Measurements from ENCODE around the gene AMZ1.
"Not testable (repeated sequence)": the region's sequence is repeated elsewhere in the genome, so short reads cannot be mapped to it uniquely, and the experiment has no call there.

Gene AMZ1

GRCh38 chr7:2729893-2730716 lies 42.1 kb downstream of the AMZ1 start:
- DNase-seq, result no peak

GRCh38 chr7:2730846-2731770 lies 43.1 kb downstream of the AMZ1 start:
- DNase-seq, result no peak

GRCh38 chr7:2732388-2732787 lies 44.4 kb downstream of the AMZ1 start:
- no peak for DNase-seq

- DNase-seq, result no peak
These were observed 45.1 kb downstream of the AMZ1 start for GRCh38 chr7:2732959-2733584.

- no peak for DNase-seq
These were observed 46.2 kb downstream of the AMZ1 start for GRCh38 chr7:2734084-2734686.

GRCh38 chr7:2734751-2735571 lies 47.0 kb downstream of the AMZ1 start:
- peak; percentile 66 for DNase-seq

- DNase-seq, result no peak
These were observed 47.7 kb downstream of the AMZ1 start for GRCh38 chr7:2735744-2736143.

- no peak for DNase-seq
These were observed 48.5 kb downstream of the AMZ1 start for GRCh38 chr7:2736411-2736914.

- DNase-seq, result not testable (repeated sequence)
These were observed 49.2 kb downstream of the AMZ1 start for GRCh38 chr7:2737005-2737743.

GRCh38 chr7:2737771-2738540 lies 50.0 kb downstream of the AMZ1 start:
- no peak for DNase-seq

- no peak for DNase-seq
These were observed 51.0 kb downstream of the AMZ1 start for GRCh38 chr7:2738766-2739549.

GRCh38 chr7:2743523-2744185 lies 55.7 kb downstream of the AMZ1 start:
- not testable (repeated sequence) for DNase-seq

- not testable (repeated sequence) for DNase-seq
These were observed 60.7 kb downstream of the AMZ1 start for GRCh38 chr7:2748684-2749083.

GRCh38 chr7:2750004-2750407 lies 62.0 kb downstream of the AMZ1 start:
- DNase-seq, result no peak

GRCh38 chr7:2751086-2751485 lies 63.1 kb downstream of the AMZ1 start:
- DNase-seq, result no peak

- DNase-seq, result no peak
These were observed 65.1 kb downstream of the AMZ1 start for GRCh38 chr7:2753148-2753547.

GRCh38 chr7:2754086-2754485 lies 66.1 kb downstream of the AMZ1 start:
- no peak for DNase-seq

- DNase-seq, result no peak
These were observed 66.9 kb downstream of the AMZ1 start for GRCh38 chr7:2754912-2755311.

GRCh38 chr7:2755531-2755930 lies 67.5 kb downstream of the AMZ1 start:
- no peak for DNase-seq
